AG10803 (cell line): Measurements from ENCODE around the gene PNRC2.
A peak's percentile ranks its signal among the peaks of the same experiment; 100 is the strongest.

Source experiments
- DNase-seq: peaks from one replicate; pipeline ENCODE4 v3.0.0; 2010; ENCODE audit warnings: low read depth
- H3K4me3 ChIP-seq: 2 replicates; pipeline ENCODE4 v1.5.1; 2011; ENCODE audit warnings: mild to moderate bottlenecking, low read length, control low read depth
- TF ChIP-seq, protein P1 (sequence below): conservative IDR thresholded peaks from 2 replicates; pipeline ENCODE4 v1.5.1; 2011; ENCODE audit warnings: mild to moderate bottlenecking, low read length, control low read depth, inconsistent platforms

Gene PNRC2, protein sequence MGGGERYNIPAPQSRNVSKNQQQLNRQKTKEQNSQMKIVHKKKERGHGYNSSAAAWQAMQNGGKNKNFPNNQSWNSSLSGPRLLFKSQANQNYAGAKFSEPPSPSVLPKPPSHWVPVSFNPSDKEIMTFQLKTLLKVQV

DNA sequence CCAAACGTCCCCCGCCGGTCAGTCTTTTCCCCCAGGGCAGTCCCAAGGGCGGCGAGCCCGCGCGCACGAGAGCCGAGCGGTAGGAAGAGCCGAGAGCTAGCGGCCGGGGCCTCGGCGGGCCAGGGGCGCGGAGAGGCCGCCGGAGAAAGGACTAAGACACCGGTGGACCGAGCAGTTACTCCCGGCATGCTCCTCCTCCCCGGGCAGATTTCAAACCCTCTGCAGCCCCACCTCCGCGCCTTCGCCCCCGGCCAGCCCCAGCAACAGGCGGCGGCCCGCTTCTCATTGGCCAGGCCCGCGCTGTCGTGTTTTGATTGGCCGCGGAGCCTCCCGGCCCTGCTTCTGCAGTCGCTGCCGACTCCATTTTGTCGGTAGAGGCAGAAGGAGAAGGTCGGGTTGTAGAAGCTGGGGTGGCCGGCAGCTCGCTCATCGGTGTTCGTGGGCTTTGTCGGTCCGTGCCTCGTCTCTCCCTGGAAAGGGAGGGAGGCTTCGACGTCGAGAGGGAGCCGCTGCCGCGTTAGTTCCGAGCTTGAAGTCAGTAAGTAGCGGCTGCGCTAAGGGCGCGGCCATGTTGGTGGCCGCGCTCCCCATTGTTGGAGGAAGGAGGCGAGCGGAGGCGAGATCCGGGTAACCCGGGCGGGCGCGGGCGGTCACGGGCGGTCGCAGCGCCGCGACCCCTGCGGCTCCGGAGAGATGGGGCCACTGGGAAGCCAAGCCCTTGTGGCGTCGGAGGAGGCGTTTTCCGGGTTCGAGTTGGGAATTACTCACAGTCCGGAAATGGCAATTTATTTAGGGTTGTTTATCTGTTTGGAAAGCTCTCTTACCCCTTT is at the start of gene PNRC2:
PNRC2 (plus strand) TSS at position 368 of the 830 bp plus-strand sequence. CDS start 1,630 bp downstream, outside the sequence.
- peak within 1 kb of the TSS; percentile 88 for H3K4me3 ChIP-seq
- DNase-seq = peak; percentile 95
- TF ChIP-seq, protein P1, sequence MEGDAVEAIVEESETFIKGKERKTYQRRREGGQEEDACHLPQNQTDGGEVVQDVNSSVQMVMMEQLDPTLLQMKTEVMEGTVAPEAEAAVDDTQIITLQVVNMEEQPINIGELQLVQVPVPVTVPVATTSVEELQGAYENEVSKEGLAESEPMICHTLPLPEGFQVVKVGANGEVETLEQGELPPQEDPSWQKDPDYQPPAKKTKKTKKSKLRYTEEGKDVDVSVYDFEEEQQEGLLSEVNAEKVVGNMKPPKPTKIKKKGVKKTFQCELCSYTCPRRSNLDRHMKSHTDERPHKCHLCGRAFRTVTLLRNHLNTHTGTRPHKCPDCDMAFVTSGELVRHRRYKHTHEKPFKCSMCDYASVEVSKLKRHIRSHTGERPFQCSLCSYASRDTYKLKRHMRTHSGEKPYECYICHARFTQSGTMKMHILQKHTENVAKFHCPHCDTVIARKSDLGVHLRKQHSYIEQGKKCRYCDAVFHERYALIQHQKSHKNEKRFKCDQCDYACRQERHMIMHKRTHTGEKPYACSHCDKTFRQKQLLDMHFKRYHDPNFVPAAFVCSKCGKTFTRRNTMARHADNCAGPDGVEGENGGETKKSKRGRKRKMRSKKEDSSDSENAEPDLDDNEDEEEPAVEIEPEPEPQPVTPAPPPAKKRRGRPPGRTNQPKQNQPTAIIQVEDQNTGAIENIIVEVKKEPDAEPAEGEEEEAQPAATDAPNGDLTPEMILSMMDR = no peak

DNA sequence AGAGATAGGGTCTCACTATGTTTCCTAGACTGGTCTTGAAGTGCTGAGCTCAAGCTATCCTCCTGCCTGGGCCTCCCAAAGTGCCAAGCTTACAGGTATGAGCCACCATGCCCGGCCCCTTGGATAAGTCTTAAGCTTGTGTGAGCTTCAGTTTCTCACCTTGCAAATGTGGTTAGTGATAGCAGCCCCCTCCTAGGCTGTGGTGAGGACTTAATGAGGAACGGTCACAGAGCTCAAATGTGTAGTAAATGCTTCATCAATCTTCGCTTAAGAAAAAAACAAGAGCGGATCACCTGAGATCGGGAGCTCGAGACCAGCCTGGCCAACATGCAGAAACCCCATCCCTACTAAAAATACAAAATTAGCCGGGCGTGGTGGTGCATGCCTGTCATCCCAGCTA is 49.5 kb upstream of the PNRC2 start:
- H3K4me3 ChIP-seq = no peak overlapping the region
- no peak for DNase-seq
- TF ChIP-seq, protein P1 = no peak

DNA sequence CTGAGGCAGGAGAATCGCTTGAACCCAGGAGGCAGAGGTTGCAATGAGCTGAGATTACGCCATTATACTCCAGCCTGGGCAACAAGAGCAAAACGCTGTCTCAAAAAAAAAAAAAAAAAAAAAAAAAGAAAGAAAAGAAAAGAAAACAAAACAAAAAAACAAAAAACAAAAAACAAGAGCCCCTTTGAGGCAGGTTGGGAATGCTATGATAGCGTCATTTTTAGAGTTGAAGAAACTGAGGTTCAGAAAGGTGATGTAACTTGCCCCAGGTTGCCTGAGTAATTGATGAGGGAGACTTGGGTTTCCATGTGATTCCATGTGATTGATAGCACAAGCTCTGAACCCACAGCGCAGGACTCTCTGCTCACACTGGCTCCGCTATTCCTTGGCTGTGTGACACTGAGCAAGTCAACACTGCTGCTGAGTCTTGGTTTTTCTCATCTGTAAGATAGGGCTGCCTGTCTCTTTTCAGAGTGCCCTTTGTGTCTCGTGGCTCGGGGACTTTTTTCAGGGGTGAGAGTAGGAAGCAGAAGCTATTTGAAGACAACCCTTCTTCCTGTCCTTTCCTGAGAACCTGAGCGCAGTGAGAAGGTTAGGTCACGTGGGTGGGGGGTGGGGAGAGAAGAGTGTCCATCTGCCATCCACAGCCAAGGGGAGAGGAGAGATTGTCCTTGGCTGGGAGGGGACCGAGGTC is 48.9 kb upstream of the PNRC2 start:
- no peak for DNase-seq
- H3K4me3 ChIP-seq = no peak overlapping the region
- TF ChIP-seq, protein P1 = no peak

DNA sequence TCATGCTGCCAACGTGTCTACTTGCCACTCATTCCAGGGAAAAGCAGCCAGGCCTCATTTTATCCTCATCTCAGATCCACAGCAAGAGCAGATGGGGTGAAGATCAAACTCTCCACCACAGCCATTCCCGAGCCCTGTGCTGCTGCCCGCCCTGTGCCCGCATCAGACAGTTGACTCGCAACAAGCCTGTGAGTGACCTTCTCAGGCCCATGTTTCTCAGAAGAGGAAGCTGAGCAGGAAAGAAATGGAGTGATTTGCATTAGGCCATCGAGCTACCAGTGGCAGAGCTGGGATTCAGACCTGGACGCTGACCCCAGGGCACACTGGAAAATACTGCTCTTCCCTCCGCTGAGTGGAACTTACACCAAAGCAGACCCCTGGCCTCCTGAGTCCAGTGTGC is 47.7 kb upstream of the PNRC2 start:
- DNase-seq = no peak
- no peak overlapping the region for H3K4me3 ChIP-seq
- TF ChIP-seq, protein P1 = no peak

DNA sequence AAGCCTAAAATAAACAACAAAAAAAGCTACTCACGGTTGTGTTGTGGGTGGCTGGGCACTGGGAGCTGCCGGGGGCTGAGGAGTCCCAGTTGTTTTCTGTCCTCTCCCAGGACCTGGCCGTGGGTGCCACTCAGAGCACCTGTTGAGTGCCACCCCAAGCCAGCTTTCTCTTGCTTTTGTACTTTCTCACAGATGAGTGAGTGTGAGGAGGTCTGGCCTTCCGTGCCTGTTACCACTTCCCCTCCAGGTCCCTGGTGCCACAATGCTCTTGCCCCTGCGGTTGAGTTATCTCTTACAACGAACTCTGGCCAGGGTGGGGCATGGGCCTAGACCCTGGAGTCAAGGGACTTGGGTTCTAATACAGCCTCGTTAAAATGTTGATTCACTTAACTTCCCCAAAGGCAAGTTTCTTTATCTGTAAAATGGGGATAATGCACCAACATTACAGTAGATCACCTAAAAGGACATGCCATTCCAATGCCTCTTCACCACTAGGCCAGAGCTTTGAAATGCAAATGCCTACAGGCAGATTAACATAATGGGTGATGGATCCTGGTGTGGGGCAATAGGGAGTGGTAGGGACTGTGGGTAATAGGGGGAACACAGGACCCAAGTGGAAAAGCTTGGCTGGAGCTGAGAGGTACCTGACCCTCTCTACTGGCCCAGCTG is 46.3 kb upstream of the PNRC2 start, which contains the start of gene CNR2:
CNR2 (minus strand) TSS at position 151 of the 669 bp plus-strand sequence. CDS start 37,745 bp downstream, outside the sequence.
- no peak within 1 kb of the TSS for H3K4me3 ChIP-seq
- no peak for DNase-seq
- TF ChIP-seq, protein P1 = no peak

DNA sequence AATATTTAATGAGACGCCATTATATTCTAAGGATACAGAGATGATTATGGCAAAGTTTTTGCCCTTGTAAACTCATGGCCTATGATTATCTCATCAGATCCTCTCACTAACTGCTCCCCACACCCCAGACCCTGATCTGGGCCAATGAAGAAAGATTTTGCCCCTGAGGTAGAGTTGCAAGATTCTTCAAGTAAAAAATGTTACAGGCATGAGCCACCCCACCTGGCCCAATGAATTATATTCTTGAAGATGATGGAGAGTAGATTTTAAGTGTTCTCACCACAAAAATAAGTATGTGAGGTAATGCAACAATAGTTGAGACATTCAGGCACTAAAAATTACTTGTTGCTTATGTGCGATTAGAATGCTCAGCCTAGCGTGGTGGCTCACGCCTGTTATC is 44.7 kb upstream of the PNRC2 start:
- DNase-seq = no peak
- H3K4me3 ChIP-seq = no peak overlapping the region
- TF ChIP-seq, protein P1 = no peak
